Mesothelial cell of epicardium (in vitro differentiated cells): Measurements from ENCODE around the gene AFAP1. TPM values are rescaled to one million over a fixed set of nuclear protein-coding genes. Genes with fewer than 3 reads are reported as not detected.

Source experiments
- DNase-seq, 2 experiments: peaks; one replicate each; pipeline ENCODE4 v3.0.0; 2021; ENCODE audit warnings: low spot score in 2 of 2; ENCODE audit not compliant: unreplicated experiment in 2 of 2
- H3K27ac Mint-ChIP-seq: 2 replicates; pipeline ENCODE4 v1.8.0; 2021; ENCODE audit warnings: mixed read lengths
- H3K27me3 Mint-ChIP-seq: 2 replicates; pipeline ENCODE4 v1.8.0; 2021; ENCODE audit warnings: low read depth, mixed read lengths
- H3K36me3 Mint-ChIP-seq: 2 replicates; pipeline ENCODE4 v1.8.0; 2021; ENCODE audit warnings: mixed read lengths
- H3K4me1 Mint-ChIP-seq: 2 replicates; pipeline ENCODE4 v1.8.0; 2021; ENCODE audit warnings: mixed read lengths
- H3K4me3 Mint-ChIP-seq: 2 replicates; pipeline ENCODE4 v1.8.0; 2021; ENCODE audit warnings: mild to moderate bottlenecking, moderate library complexity, mixed read lengths
- H3K9me3 Mint-ChIP-seq: 2 replicates; pipeline ENCODE4 v1.8.0; 2021; ENCODE audit warnings: mixed read lengths
- CTCF ChIP-seq: fragments of 200-600 bp; sonication (generic); IDR thresholded peaks from one replicate; pipeline ENCODE4 v1.5.0; 2021; ENCODE audit warnings: antibody characterized with exemption; ENCODE audit not compliant: unreplicated experiment
- total RNA-seq: library from RNA; stranded (reverse); gene quantifications from 3 replicates; pipeline ENCODE4 v1.2.1, GENCODE V29; 2021

Gene AFAP1
- total RNA-seq, 1 donor from 2014 or later: 82.4 TPM

DNA sequence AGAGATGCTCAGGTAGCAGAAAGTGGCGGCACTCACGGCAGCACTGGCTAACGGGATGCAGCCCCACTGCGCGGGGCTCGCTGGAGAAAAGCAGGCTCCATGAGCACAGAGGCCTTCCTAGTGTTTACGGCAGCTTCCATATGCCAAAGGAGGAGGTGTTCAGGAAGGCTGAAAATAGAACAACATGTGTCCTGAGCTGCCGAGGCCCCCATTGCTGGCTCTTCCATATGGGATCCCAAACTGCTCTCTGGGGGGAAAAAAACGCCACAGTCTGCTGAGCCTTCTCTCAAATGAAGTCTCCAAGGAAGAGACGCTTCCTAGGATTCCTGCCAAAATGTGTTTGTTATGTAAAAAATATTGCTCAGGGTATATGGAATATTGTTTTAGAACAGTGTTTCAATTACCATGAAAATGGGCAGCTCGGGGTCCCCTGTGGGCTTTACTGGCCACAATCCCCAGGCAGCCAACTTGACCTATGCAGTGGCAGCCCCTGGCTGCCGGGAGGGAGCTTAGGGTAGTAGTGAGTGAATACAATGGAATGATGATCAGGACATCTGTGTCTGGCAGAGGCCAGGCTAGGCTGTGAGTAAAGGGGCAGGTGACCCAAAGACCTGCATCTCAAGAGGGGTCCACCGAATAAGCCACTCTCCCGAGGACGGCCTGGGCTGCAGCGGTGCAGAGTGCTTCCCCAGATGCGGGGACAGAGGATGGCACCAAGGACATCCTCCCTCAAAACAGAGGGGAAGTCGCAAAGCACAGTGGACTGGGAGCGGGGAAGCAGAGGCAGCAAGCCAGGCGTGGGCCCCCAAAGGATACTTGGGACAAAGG is 170.1 kb downstream of the AFAP1 start:
- DNase-seq: no peak
- no peak for TF ChIP-seq CTCF
- H3K27me3 Mint-ChIP-seq: no peaks in the 10 kb centered on the region
- peaks cover 50% of the 10 kb centered on the region for H3K36me3 Mint-ChIP-seq
- H3K9me3 Mint-ChIP-seq: no peaks in the 10 kb centered on the region
- H3K4me1 Mint-ChIP-seq: peaks cover 4% of the 10 kb centered on the region
- H3K27ac Mint-ChIP-seq: no peak overlapping the region
- no peak overlapping the region for H3K4me3 Mint-ChIP-seq

GRCh38 chr4:7768736-7769135 is 170.9 kb downstream of the AFAP1 start:
- Mint-ChIP-seq H3K9me3 (no peaks in the 10 kb centered on the region), H3K4me1 (peaks cover 4% of the 10 kb centered on the region), H3K4me3 (no peak overlapping the region), H3K36me3 (peaks cover 47% of the 10 kb centered on the region), H3K27ac (no peak overlapping the region), H3K27me3 (no peaks in the 10 kb centered on the region)
- DNase-seq: no peak
- no peak for TF ChIP-seq CTCF

GRCh38 chr4:7767966-7768365 is 171.7 kb downstream of the AFAP1 start:
- H3K36me3 Mint-ChIP-seq: peaks cover 43% of the 10 kb centered on the region

GRCh38 chr4:7767526-7767925 is 172.1 kb downstream of the AFAP1 start:
- Mint-ChIP-seq H3K36me3 (peaks cover 41% of the 10 kb centered on the region), H3K27ac (no peak overlapping the region), H3K27me3 (no peaks in the 10 kb centered on the region), H3K9me3 (no peaks in the 10 kb centered on the region), H3K4me1 (peaks cover 4% of the 10 kb centered on the region), H3K4me3 (no peak overlapping the region)
- DNase-seq: no peak
- TF ChIP-seq CTCF: no peak

More at GRCh38 chr4:7767966-7768365, 171.7 kb downstream of the AFAP1 start:
- no peak overlapping the region for H3K27ac Mint-ChIP-seq
- no peaks in the 10 kb centered on the region for H3K27me3 Mint-ChIP-seq
- DNase-seq: no peak
- no peak overlapping the region for H3K4me3 Mint-ChIP-seq
- no peaks in the 10 kb centered on the region for H3K9me3 Mint-ChIP-seq
- TF ChIP-seq CTCF: no peak
- peaks cover 4% of the 10 kb centered on the region for H3K4me1 Mint-ChIP-seq

DNA sequence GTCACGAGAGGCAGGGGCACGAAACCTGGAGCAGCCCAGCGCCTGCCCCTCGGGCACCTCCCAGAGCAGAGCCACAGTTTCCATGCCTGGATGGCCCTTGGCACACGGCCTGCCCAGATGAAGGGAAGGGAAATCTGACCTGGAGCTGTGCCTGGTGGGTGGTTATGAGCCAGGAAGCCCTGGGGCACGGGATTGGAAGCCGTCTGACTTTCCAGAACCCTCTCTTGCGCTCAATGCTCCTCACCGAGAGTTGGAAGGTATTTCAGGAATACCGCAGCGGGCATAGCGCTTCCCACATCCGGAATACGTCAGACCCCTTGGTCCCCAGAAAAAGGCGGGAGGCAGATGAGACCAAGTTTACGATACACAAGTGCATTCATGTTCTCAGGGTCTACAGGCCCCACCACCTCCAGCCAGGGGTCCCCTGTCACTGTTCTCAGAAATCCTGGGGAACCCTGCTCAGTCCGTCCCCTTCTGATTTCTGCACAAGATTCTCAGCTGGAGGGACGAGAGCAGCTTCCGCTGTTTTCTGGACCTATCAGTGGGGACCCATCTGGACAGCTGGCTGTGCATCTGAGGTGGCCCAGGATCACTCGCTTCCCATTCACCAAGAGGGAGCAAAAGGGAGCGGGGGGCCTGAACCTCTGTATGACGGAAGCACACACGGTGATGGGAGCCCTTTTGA is 172.9 kb downstream of the AFAP1 start:
- Mint-ChIP-seq H3K27me3 (no peaks in the 10 kb centered on the region), H3K9me3 (no peaks in the 10 kb centered on the region), H3K4me1 (peaks cover 6% of the 10 kb centered on the region), H3K36me3 (peaks cover 35% of the 10 kb centered on the region), H3K4me3 (no peak overlapping the region), H3K27ac (no peak overlapping the region)
- no peak for TF ChIP-seq CTCF
- DNase-seq: no peak
